Measurements from ENCODE around the gene DYNC1LI2.
"Not testable (repeated sequence)": the region's sequence is repeated elsewhere in the genome, so short reads cannot be mapped to it uniquely, and the experiment has no call there.

DYNC1LI2 gene

GRCh38 chr16:66751303-66751991 is at the start of gene DYNC1LI2:
Gene DYNC1LI2 (minus strand): TSS chr16:66751609. CDS start chr16:66751591, 18 bp downstream.
- DNase-seq: peak; percentile 85 to 90

- no peak for DNase-seq
Measured at GRCh38 chr16:66800856-66801255, 49.4 kb upstream of the DYNC1LI2 start.

GRCh38 chr16:66798161-66798560 is 46.8 kb upstream of the DYNC1LI2 start:
- no peak for DNase-seq

- not testable (repeated sequence) for DNase-seq
Measured at GRCh38 chr16:66793984-66794383, 42.6 kb upstream of the DYNC1LI2 start.

- DNase-seq: no peak
Measured at GRCh38 chr16:66790130-66790733, 38.8 kb upstream of the DYNC1LI2 start.

GRCh38 chr16:66787427-66787826 is 36.0 kb upstream of the DYNC1LI2 start:
- no peak for DNase-seq

GRCh38 chr16:66786551-66786950 is 35.1 kb upstream of the DYNC1LI2 start:
- no peak for DNase-seq

GRCh38 chr16:66776457-66776856 is 25.0 kb upstream of the DYNC1LI2 start:
- no peak for DNase-seq

GRCh38 chr16:66774981-66775380 is 23.6 kb upstream of the DYNC1LI2 start:
- DNase-seq: no peak

- DNase-seq: no peak
Measured at GRCh38 chr16:66758086-66758485, 6.7 kb upstream of the DYNC1LI2 start.

GRCh38 chr16:66754819-66755218 is 3.4 kb upstream of the DYNC1LI2 start:
- no peak for DNase-seq

GRCh38 chr16:66754211-66754610 is 2.8 kb upstream of the DYNC1LI2 start:
- DNase-seq: no peak

- no peak for DNase-seq
Measured at GRCh38 chr16:66752958-66753357, 1.5 kb upstream of the DYNC1LI2 start.

- DNase-seq: no peak
Measured at GRCh38 chr16:66752379-66752778, 970 bp upstream of the DYNC1LI2 start.

- no peak for DNase-seq
Measured at GRCh38 chr16:66751992-66752322, 548 bp upstream of the DYNC1LI2 start.

GRCh38 chr16:66751053-66751302 is 431 bp downstream of the DYNC1LI2 start:
- peak in 1 of 2 experiments; percentile 34 for DNase-seq

GRCh38 chr16:66750279-66751052 is 943 bp downstream of the DYNC1LI2 start:
- DNase-seq: peak; percentile 27 to 32

GRCh38 chr16:66746682-66747081 is 4.7 kb downstream of the DYNC1LI2 start:
- DNase-seq: no peak

GRCh38 chr16:66746048-66746447 is 5.4 kb downstream of the DYNC1LI2 start:
- DNase-seq: no peak

GRCh38 chr16:66741950-66742808 is 9.2 kb downstream of the DYNC1LI2 start:
- DNase-seq: no peak

GRCh38 chr16:66741169-66741900 is 10.1 kb downstream of the DYNC1LI2 start:
- no peak for DNase-seq

- DNase-seq: no peak
Measured at GRCh38 chr16:66740533-66740932, 10.9 kb downstream of the DYNC1LI2 start.

GRCh38 chr16:66740010-66740409 is 11.4 kb downstream of the DYNC1LI2 start:
- peak; percentile 43 to 47 for DNase-seq
